ENCODE data around the gene PLXNB2.

GRCh38 chr22:50281384-50281760 is 26.1 kb downstream of the PLXNB2 start:
- TF ChIP-seq ZNF18 (tag by site-specific recombination; IDR thresholded peaks at IDR 0.05), result no peak
- no peak for TF ChIP-seq ZNF549 (tag by site-specific recombination; IDR thresholded peaks at IDR 0.05)
- TF ChIP-seq KLF7 (tag by site-specific recombination; IDR thresholded peaks at IDR 0.05; ENCODE audit: borderline replicate concordance), result no peak
- TF ChIP-seq ZNF785 (tag by site-specific recombination; IDR thresholded peaks at IDR 0.05), result no peak
- TF ChIP-seq CTCF (tag by site-specific recombination; IDR thresholded peaks at IDR 0.05), result no peak
- TF ChIP-seq ZNF777 (tag by site-specific recombination; IDR thresholded peaks at IDR 0.05; ENCODE audit: borderline replicate concordance), result no peak

Data from HEK293 (cell line).